Measurements from ENCODE around the gene TULP4.

- TF ChIP-seq CREB5 (CRISPR knock-in tag; IDR thresholded peaks at IDR 0.05; ENCODE audit: low read depth) (no peak), BACH2 (CRISPR knock-in tag; IDR thresholded peaks at IDR 0.05; ENCODE audit: borderline replicate concordance) (no peak), TOX (CRISPR knock-in tag; IDR thresholded peaks at IDR 0.05; ENCODE audit: borderline replicate concordance) (no peak), ZNF565 (CRISPR knock-in tag; conservative IDR thresholded peaks at IDR 0.05; ENCODE audit: low read depth) (no peak), ESRRG (CRISPR knock-in tag; IDR thresholded peaks at IDR 0.05) (no peak)
Observed at GRCh38 chr6:158421381-158421780, 109.1 kb downstream of the TULP4 start.

Data from SK-N-SH treated with all-trans-retinoic acid at 6 μM for 48 hours (cell line).